Glomerular endothelial cell (primary cell): ENCODE measurements around the gene MEF2C. TPM values are rescaled to one million over a fixed set of nuclear protein-coding genes. Genes with fewer than 3 reads are reported as not detected.
A peak's percentile ranks its signal among the peaks of the same experiment; 100 is the strongest.
"Not testable (repeated sequence)": the region's sequence is repeated elsewhere in the genome, so short reads cannot be mapped to it uniquely, and the experiment has no call there.

Experiments
- DNase-seq: peaks from one replicate; pipeline ENCODE4 v3.0.0-alpha.2; 2011; ENCODE audit warnings: low read depth, low spot score; ENCODE audit errors: extremely low read depth
- total RNA-seq: library from RNA; depleted of rRNA; stranded (reverse); fragments of >200 nt; gene quantifications from 2 replicates; pipeline ENCODE4 v1.2.3, GENCODE V29; 2015

MEF2C gene
- total RNA-seq, 1 donor from 2014 or later = 40.0 TPM

GRCh38 chr5:88813244-88813643 lies 69.7 kb downstream of the MEF2C start:
- DNase-seq = no peak

- no peak for DNase-seq
These were observed 74.8 kb downstream of the MEF2C start for GRCh38 chr5:88808153-88808552.

GRCh38 chr5:88807327-88807726 lies 75.7 kb downstream of the MEF2C start:
- DNase-seq = no peak

GRCh38 chr5:88806338-88806737 lies 76.6 kb downstream of the MEF2C start:
- DNase-seq = no peak

- DNase-seq = no peak
These were observed 77.7 kb downstream of the MEF2C start for GRCh38 chr5:88805151-88805784.

- no peak for DNase-seq
These were observed 78.5 kb downstream of the MEF2C start for GRCh38 chr5:88804444-88804843.

- no peak for DNase-seq
These were observed 79.7 kb downstream of the MEF2C start for GRCh38 chr5:88803309-88803708.

GRCh38 chr5:88799938-88800535 lies 82.9 kb downstream of the MEF2C start:
- DNase-seq = no peak

GRCh38 chr5:88798933-88799332 lies 84.1 kb downstream of the MEF2C start:
- not testable (repeated sequence) for DNase-seq

- not testable (repeated sequence) for DNase-seq
These were observed 89.2 kb downstream of the MEF2C start for GRCh38 chr5:88793797-88794196.

GRCh38 chr5:88792144-88792840 lies 90.7 kb downstream of the MEF2C start:
- DNase-seq = no peak

GRCh38 chr5:88787856-88788255 lies 95.1 kb downstream of the MEF2C start:
- DNase-seq = peak; percentile 23

GRCh38 chr5:88786789-88787188 lies 96.2 kb downstream of the MEF2C start:
- no peak for DNase-seq

- DNase-seq = peak; percentile 92
These were observed 97.0 kb downstream of the MEF2C start for GRCh38 chr5:88785746-88786565.

- no peak for DNase-seq
These were observed 100.4 kb downstream of the MEF2C start for GRCh38 chr5:88782571-88782970.

GRCh38 chr5:88780736-88781135 lies 102.2 kb downstream of the MEF2C start:
- no peak for DNase-seq

- DNase-seq = no peak
These were observed 104.2 kb downstream of the MEF2C start for GRCh38 chr5:88778736-88779135.

GRCh38 chr5:88776692-88777091 lies 106.3 kb downstream of the MEF2C start:
- no peak for DNase-seq

- no peak for DNase-seq
These were observed 110.2 kb downstream of the MEF2C start for GRCh38 chr5:88772831-88773230.

- no peak for DNase-seq
These were observed 110.9 kb downstream of the MEF2C start for GRCh38 chr5:88772047-88772446.
